Measurements from ENCODE around the gene RAMACL. TPM values are rescaled to one million over a fixed set of nuclear protein-coding genes. Genes with fewer than 3 reads are reported as not detected.
A peak's percentile ranks its signal among the peaks of the same experiment; 100 is the strongest.
"Not testable (repeated sequence)": the region's sequence is repeated elsewhere in the genome, so short reads cannot be mapped to it uniquely, and the experiment has no call there.

The RAMACL gene
- total and polyA plus RNA-seq, 10 donors: 0.23 to 6.9 (median 2.9) TPM

DNA sequence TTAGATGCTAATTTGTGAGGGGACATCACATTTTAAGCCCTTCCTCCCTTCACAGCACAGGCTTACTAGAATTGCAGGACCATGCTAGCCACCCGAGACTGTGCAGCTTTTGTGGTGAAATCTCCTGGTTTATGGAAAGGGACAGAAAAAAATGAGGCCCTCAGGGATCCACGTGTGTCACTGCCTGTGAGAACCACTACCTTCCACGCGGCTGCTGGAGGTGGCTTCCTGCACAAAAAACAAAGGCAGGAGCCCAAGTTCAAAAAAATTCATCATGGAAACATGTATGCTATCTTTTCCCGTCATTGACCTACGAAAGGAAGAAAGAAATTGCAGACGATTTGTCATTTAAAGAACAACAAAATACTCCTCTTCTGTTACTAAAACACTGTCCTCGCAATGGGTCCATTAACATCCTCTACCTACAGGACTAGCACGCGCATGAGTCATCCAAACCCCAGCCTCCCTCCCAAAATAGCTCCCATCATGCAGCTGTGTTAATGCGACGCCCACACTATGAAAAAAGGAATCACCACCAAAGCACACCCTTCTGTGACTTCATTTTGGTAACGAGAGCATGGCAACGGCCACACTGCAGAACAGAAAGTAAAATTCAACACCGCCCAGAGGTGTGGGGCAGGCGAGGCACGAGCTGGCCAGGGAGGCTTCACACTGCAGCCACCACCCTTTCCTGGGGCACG lies 45.7 kb downstream of the RAMACL start:
- intact Hi-C loops (cut with DNase I; ENCODE audit: low total_unique reads): no loop called here
- WGBS, 5 donors: 54 to 63% (median 60%) methylated on average over 18 of the region's 18 CpGs
- Histone ChIP-seq H3K4me3 (peak overlapping the region in 4 of 8 donors; percentile 11 to 53 (median 19)), H3K9me3 (no peaks in the 10 kb centered on the region), H3K27ac (peak overlapping the region in 7 of 8 donors; percentile 10 to 73 (median 36)), H3K4me1 (peaks cover 4 to 30% (median 21%) of the 10 kb centered on the region in 6 donors), H3K36me3 (peaks cover 0 to 44% (median 8%) of the 10 kb centered on the region in 6 donors), H3K27me3 (replicated peaks in 1 of 7) (no peaks in the 10 kb centered on the region)
- TF ChIP-seq POLR2AphosphoS5 (IDR thresholded peaks at IDR 0.05) (peak in 1 of 3 donors; percentile 57), POLR2A (IDR thresholded peaks at IDR 0.05) (no peak)
- TF ChIP-seq, protein P1, sequence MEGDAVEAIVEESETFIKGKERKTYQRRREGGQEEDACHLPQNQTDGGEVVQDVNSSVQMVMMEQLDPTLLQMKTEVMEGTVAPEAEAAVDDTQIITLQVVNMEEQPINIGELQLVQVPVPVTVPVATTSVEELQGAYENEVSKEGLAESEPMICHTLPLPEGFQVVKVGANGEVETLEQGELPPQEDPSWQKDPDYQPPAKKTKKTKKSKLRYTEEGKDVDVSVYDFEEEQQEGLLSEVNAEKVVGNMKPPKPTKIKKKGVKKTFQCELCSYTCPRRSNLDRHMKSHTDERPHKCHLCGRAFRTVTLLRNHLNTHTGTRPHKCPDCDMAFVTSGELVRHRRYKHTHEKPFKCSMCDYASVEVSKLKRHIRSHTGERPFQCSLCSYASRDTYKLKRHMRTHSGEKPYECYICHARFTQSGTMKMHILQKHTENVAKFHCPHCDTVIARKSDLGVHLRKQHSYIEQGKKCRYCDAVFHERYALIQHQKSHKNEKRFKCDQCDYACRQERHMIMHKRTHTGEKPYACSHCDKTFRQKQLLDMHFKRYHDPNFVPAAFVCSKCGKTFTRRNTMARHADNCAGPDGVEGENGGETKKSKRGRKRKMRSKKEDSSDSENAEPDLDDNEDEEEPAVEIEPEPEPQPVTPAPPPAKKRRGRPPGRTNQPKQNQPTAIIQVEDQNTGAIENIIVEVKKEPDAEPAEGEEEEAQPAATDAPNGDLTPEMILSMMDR (IDR thresholded peaks at IDR 0.05 in 8 of 11, conservative IDR thresholded peaks at IDR 0.05 in 3 of 11): no peak
- DNase-seq: no peak

DNA sequence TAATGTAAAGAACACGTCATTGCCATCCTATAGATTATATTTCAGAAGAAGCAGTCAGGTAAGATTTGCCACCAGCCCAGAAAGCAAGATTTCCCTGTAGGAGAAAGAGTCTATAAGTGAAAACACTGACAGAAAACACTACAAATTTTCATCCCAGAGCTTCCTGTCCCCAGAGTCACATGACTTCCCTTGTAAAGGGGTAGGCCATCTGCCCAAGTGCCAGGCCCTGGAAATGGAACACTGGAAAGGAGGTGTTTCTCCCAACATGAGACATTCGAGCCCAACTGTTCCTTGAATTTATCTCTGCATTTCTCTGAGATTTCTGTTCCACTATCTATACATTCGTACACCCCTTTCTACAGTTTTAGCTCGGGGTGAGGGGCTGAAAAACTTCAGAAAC lies 46.9 kb downstream of the RAMACL start:
- no peak for DNase-seq
- intact Hi-C loops (cut with DNase I; ENCODE audit: low total_unique reads): no loop called here
- Histone ChIP-seq H3K27ac (no peak overlapping the region), H3K9me3 (no peaks in the 10 kb centered on the region), H3K4me3 (no peak overlapping the region), H3K4me1 (peaks cover 4 to 30% (median 21%) of the 10 kb centered on the region in 6 donors), H3K36me3 (peaks cover 0 to 51% (median 8%) of the 10 kb centered on the region in 6 donors), H3K27me3 (replicated peaks in 1 of 7) (no peaks in the 10 kb centered on the region)
- 80 to 88% (median 85%) methylated on average over 4 of the region's 4 CpGs for WGBS, 5 donors
- no peak for TF ChIP-seq POLR2A (IDR thresholded peaks at IDR 0.05)
- TF ChIP-seq, protein P1 (IDR thresholded peaks at IDR 0.05 in 8 of 11, conservative IDR thresholded peaks at IDR 0.05 in 3 of 11): no peak
- TF ChIP-seq POLR2AphosphoS5 (IDR thresholded peaks at IDR 0.05): no peak

DNA sequence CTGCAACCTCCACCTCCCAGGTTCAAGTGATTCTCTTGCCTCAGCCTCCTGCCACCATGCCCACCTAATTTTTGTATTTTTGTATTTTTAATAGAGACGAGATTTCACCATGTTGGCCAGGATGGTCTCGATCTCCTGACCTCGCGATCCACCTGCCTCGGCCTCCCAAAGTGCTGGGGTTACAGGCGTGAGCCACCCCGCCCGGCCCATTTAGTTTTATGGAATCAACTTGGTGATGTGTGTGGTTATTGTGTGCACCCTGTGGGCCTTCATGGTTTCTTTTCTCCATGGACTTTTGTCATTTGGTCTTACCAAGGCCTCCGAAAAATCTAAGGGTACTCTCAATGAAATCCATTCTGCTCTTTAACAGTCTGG lies 47.5 kb downstream of the RAMACL start:
- H3K27ac ChIP-seq; H3K27me3 ChIP-seq (replicated peaks in 1 of 7); intact Hi-C loops (cut with DNase I; ENCODE audit: low total_unique reads); H3K9me3 ChIP-seq; H3K4me3 ChIP-seq; DNase-seq: not testable (repeated sequence)
- Histone ChIP-seq H3K4me1 (peaks cover 4 to 30% (median 21%) of the 10 kb centered on the region in 6 donors), H3K36me3 (peaks cover 0 to 51% (median 8%) of the 10 kb centered on the region in 6 donors)
- 94 to 98% (median 97%) methylated on average over 9 of the region's 9 CpGs for WGBS, 5 donors

DNA sequence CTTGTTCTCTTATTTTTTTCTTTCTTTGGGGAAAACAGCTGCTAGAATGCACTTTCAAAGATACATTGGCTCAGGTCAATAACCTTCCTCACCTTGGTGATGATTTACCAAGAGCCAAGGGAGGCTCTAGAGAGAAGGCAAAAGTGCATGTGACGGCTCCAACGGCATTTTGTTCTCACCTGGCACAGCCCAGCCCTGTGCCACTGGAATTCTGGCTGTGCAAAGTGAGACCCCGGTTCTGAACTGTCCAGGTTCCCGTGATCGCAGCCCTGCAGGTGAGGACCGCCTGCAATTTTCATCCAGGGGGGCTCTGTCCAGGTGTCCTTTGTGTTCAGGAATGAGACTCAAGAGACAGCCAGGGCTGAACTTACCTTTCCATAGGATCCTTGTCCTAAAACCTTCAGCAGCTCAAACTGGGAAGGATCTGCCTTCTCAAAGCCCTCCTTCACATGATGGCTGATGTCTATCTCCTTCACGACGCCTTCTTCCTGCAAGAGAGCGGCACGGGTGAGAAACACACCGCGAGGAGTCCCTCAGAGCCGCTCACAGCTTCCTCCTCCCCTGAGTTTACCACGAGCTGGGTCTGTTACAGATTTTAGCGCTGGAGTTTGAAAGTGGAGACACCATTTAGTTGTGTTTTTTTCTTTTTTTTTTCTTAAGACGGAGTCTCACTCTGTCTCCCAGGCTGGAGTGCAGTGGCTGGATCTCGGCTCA lies 48.0 kb downstream of the RAMACL start:
- DNase-seq: no peak
- no peak overlapping the region for H3K4me3 ChIP-seq
- peaks cover 4 to 30% (median 21%) of the 10 kb centered on the region in 6 donors for H3K4me1 ChIP-seq
- H3K36me3 ChIP-seq: peaks cover 0 to 52% (median 8%) of the 10 kb centered on the region in 6 donors
- WGBS, 5 donors: 72 to 79% (median 73%) methylated on average over 17 of the region's 17 CpGs
- no peaks in the 10 kb centered on the region for H3K9me3 ChIP-seq
- no peaks in the 10 kb centered on the region for H3K27me3 ChIP-seq (replicated peaks in 1 of 7)
- TF ChIP-seq, protein P1 (IDR thresholded peaks at IDR 0.05 in 8 of 11, conservative IDR thresholded peaks at IDR 0.05 in 3 of 11): no peak
- no peak for TF ChIP-seq POLR2A (IDR thresholded peaks at IDR 0.05)
- TF ChIP-seq POLR2AphosphoS5 (IDR thresholded peaks at IDR 0.05): no peak
- H3K27ac ChIP-seq: no peak overlapping the region
- intact Hi-C loops (cut with DNase I; ENCODE audit: low total_unique reads): no loop called here
